HL-60 (cell line): ENCODE measurements around the gene CDK3.

Experiments
- DNase-seq, 2 experiments: peaks; one replicate each; pipeline ENCODE4 v3.0.0-alpha.2; 2010 to 2020; ENCODE audit warnings: low read depth in 1 of 2, low spot score in 1 of 2
- H3K27ac ChIP-seq: fragments of 250-450 bp; sonication (Bioruptor Pico); replicated peaks from 2 replicates; pipeline ENCODE4 v1.5.1; 2020; ENCODE audit warnings: mild to moderate bottlenecking, moderate library complexity
- H3K27me3 ChIP-seq: fragments of 250-450 bp; sonication (Bioruptor Pico); 2 replicates; pipeline ENCODE4 v1.5.1; 2021; ENCODE audit warnings: mild to moderate bottlenecking, moderate library complexity; ENCODE audit not compliant: insufficient read depth, poor library complexity, severe bottlenecking
- H3K4me3 ChIP-seq: replicated peaks from 2 replicates; pipeline ENCODE4 v1.5.1; 2011; ENCODE audit warnings: mild to moderate bottlenecking, control low read depth, low read length; ENCODE audit not compliant: insufficient read depth
- CTCF ChIP-seq: IDR thresholded peaks from one replicate; pipeline ENCODE4 v1.5.1; 2011; ENCODE audit warnings: low read length, control low read depth, inconsistent platforms; ENCODE audit not compliant: insufficient read depth
- GABPA ChIP-seq: IDR thresholded peaks from 2 replicates; pipeline ENCODE4 v1.6.1; 2012; ENCODE audit warnings: low read depth
- POLR2AphosphoS5 ChIP-seq: IDR thresholded peaks from 2 replicates; pipeline ENCODE4 v1.6.1; 2012; ENCODE audit warnings: low read depth
- REST ChIP-seq: IDR thresholded peaks from 2 replicates; pipeline ENCODE4 v1.6.1; 2012; ENCODE audit warnings: low read depth; ENCODE audit not compliant: insufficient replicate concordance
- SPI1 ChIP-seq: IDR thresholded peaks from 2 replicates; pipeline ENCODE4 v1.6.1; 2012; ENCODE audit warnings: low read depth, mild to moderate bottlenecking, borderline replicate concordance

CDK3 gene

GRCh38 chr17:75983501-75984181, 17.0 kb upstream of the CDK3 start:
- TF ChIP-seq CTCF (no peak), REST (no peak), SPI1 (no peak), GABPA (no peak), POLR2AphosphoS5 (no peak)
- Histone ChIP-seq H3K4me3 (no peak overlapping the region), H3K27me3 (no peaks in the 10 kb centered on the region), H3K27ac (no peak overlapping the region)
- DNase-seq: peak in 1 of 2 experiments; percentile 31

- Histone ChIP-seq H3K27ac (no peak overlapping the region), H3K4me3 (no peak overlapping the region), H3K27me3 (no peaks in the 10 kb centered on the region)
- no peak for TF ChIP-seq POLR2AphosphoS5
- TF ChIP-seq SPI1: no peak
- TF ChIP-seq CTCF: no peak
- TF ChIP-seq GABPA: no peak
- TF ChIP-seq REST: no peak
- DNase-seq: no peak
Observed at GRCh38 chr17:75985986-75986385, 14.7 kb upstream of the CDK3 start.

GRCh38 chr17:75987041-75987440, 13.6 kb upstream of the CDK3 start:
- TF ChIP-seq CTCF (no peak), POLR2AphosphoS5 (no peak), REST (no peak), GABPA (no peak), SPI1 (no peak)
- no peak overlapping the region for H3K4me3 ChIP-seq
- DNase-seq: no peak

More at GRCh38 chr17:75987041-75987440, 13.6 kb upstream of the CDK3 start:
- Histone ChIP-seq H3K27ac (no peak overlapping the region), H3K27me3 (no peaks in the 10 kb centered on the region)
